GM21515 (cell line): ENCODE results near the gene MDFIC.

Experiments used
- ATAC-seq: cut with Tn5 transposase; IDR thresholded peaks from one replicate; pipeline ENCODE4 v1.9.1; 2021; ENCODE audit not compliant: unreplicated experiment

The MDFIC gene

GRCh38 chr7:114949231-114949630 is 27.3 kb downstream of the MDFIC start:
- no peak for ATAC-seq

- ATAC-seq, result no peak
Measured at GRCh38 chr7:114952296-114952695, 30.4 kb downstream of the MDFIC start.

GRCh38 chr7:114953724-114954123 is 31.8 kb downstream of the MDFIC start:
- ATAC-seq, result no peak

- ATAC-seq, result peak; percentile 44
Measured at GRCh38 chr7:114956702-114957101, 34.8 kb downstream of the MDFIC start.

- ATAC-seq, result no peak
Measured at GRCh38 chr7:114957444-114957843, 35.5 kb downstream of the MDFIC start.

GRCh38 chr7:114959931-114960330 is 38.0 kb downstream of the MDFIC start:
- ATAC-seq, result peak; percentile 63

GRCh38 chr7:114962441-114962840 is 40.5 kb downstream of the MDFIC start:
- ATAC-seq, result no peak

- ATAC-seq, result no peak
Measured at GRCh38 chr7:114966156-114966555, 44.3 kb downstream of the MDFIC start.

GRCh38 chr7:114969096-114969495 is 47.2 kb downstream of the MDFIC start:
- ATAC-seq, result no peak

GRCh38 chr7:114970308-114970707 is 48.4 kb downstream of the MDFIC start:
- no peak for ATAC-seq

- ATAC-seq, result no peak
Measured at GRCh38 chr7:114970732-114971131, 48.8 kb downstream of the MDFIC start.

- ATAC-seq, result no peak
Measured at GRCh38 chr7:114972567-114972966, 50.7 kb downstream of the MDFIC start.

GRCh38 chr7:114973147-114973546 is 51.3 kb downstream of the MDFIC start:
- ATAC-seq, result no peak

GRCh38 chr7:114975401-114975800 is 53.5 kb downstream of the MDFIC start:
- no peak for ATAC-seq

GRCh38 chr7:114976666-114977065 is 54.8 kb downstream of the MDFIC start:
- no peak for ATAC-seq

GRCh38 chr7:114977277-114977676 is 55.4 kb downstream of the MDFIC start:
- no peak for ATAC-seq

- no peak for ATAC-seq
Measured at GRCh38 chr7:114979388-114979787, 57.5 kb downstream of the MDFIC start.

- no peak for ATAC-seq
Measured at GRCh38 chr7:114979803-114980507, 58.1 kb downstream of the MDFIC start.

GRCh38 chr7:114981323-114981722 is 59.4 kb downstream of the MDFIC start:
- no peak for ATAC-seq

- no peak for ATAC-seq
Measured at GRCh38 chr7:114985116-114985715, 63.3 kb downstream of the MDFIC start.

- no peak for ATAC-seq
Measured at GRCh38 chr7:114986190-114987180, 64.6 kb downstream of the MDFIC start.

- ATAC-seq, result no peak
Measured at GRCh38 chr7:114988026-114988425, 66.1 kb downstream of the MDFIC start.
